HEK293 (cell line): ENCODE measurements around the gene RANBP3L.
A peak's percentile ranks its signal among the peaks of the same experiment; 100 is the strongest.

Experiments used
- CTCF ChIA-PET: fragments of 350-600 bp; formaldehyde crosslinking; extraction: SDS; loops from one replicate; lab custom pipeline; 2021; ENCODE audit warnings: antibody characterized with exemption; lab: Yijun Ruan, JAX
- POLR2A ChIA-PET: fragments of 300-600 bp; formaldehyde crosslinking; extraction: SDS; loops from one replicate; lab custom pipeline; 2020; ENCODE audit warnings: antibody characterized with exemption, inconsistent platforms; lab: Yijun Ruan, JAX
- H3K27ac ChIP-seq: fragments of 200-500 bp; sonication (Bioruptor generic); 2 replicates; pipeline ENCODE4 v1.5.1; 2014; ENCODE audit warnings: low read depth, low read length, control low read depth, inconsistent platforms; ENCODE audit errors: extremely low read depth
- H3K36me3 ChIP-seq, 2 experiments: fragments of 200-500 bp in 1 of 2; sonication (Bioruptor generic) in 1 of 2; 1 replicate in 1 of 2; 2 replicates in 1 of 2; pipeline ENCODE4 v1.5.1; 2014 to 2017; ENCODE audit warnings: inconsistent platforms in 2 of 2, low read length in 2 of 2; ENCODE audit not compliant: control insufficient read depth in 2 of 2, insufficient read depth in 1 of 2
- H3K4me1 ChIP-seq: fragments of 200-500 bp; sonication (Bioruptor generic); 2 replicates; pipeline ENCODE4 v1.5.1; 2014; ENCODE audit warnings: mild to moderate bottlenecking, low read length, inconsistent platforms; ENCODE audit not compliant: control insufficient read depth, insufficient read depth
- H3K4me3 ChIP-seq: 2 replicates; pipeline ENCODE4 v1.5.1; 2011; ENCODE audit warnings: low read depth, mild to moderate bottlenecking, control low read depth, low read length, moderate library complexity
- H3K9me3 ChIP-seq: fragments of 200-500 bp; sonication (Bioruptor generic); 2 replicates; pipeline ENCODE4 v1.5.1; 2014; ENCODE audit warnings: low read depth, low read length, inconsistent platforms; ENCODE audit not compliant: control insufficient read depth, insufficient read depth
- BCL11B ChIP-seq: fragments of 450-650 bp; formaldehyde crosslinking; IDR thresholded peaks from 2 replicates; pipeline ENCODE4 v1.5.1; 2016; ENCODE audit warnings: low read depth, missing biosample characterization, missing genetic modification characterization
- KLF16 ChIP-seq: fragments of 450-650 bp; formaldehyde crosslinking; IDR thresholded peaks from 2 replicates; pipeline ENCODE4 v1.5.1; 2017; ENCODE audit warnings: missing biosample characterization, missing genetic modification characterization
- MZF1 ChIP-seq: fragments of 450-650 bp; formaldehyde crosslinking; IDR thresholded peaks from 2 replicates; pipeline ENCODE4 v1.5.1; 2017; ENCODE audit warnings: missing biosample characterization, missing genetic modification characterization, borderline replicate concordance
- OVOL3 ChIP-seq: fragments of 450-650 bp; formaldehyde crosslinking; IDR thresholded peaks from 2 replicates; pipeline ENCODE4 v1.5.1; 2016; ENCODE audit warnings: missing biosample characterization, missing genetic modification characterization
- PRDM4 ChIP-seq: fragments of 450-650 bp; formaldehyde crosslinking; IDR thresholded peaks from 2 replicates; pipeline ENCODE4 v1.5.1; 2017; ENCODE audit warnings: missing biosample characterization, missing genetic modification characterization
- SALL2 ChIP-seq: fragments of 450-650 bp; formaldehyde crosslinking; IDR thresholded peaks from 2 replicates; pipeline ENCODE4 v1.5.0; 2017; ENCODE audit warnings: missing biosample characterization, mild to moderate bottlenecking, missing genetic modification characterization, borderline replicate concordance
- ZFHX2 ChIP-seq: fragments of 450-650 bp; formaldehyde crosslinking; conservative IDR thresholded peaks from 2 replicates; pipeline ENCODE4 v1.5.1; 2016; ENCODE audit warnings: missing biosample characterization, missing genetic modification characterization
- ZFP37 ChIP-seq: fragments of 450-650 bp; formaldehyde crosslinking; IDR thresholded peaks from 2 replicates; pipeline ENCODE4 v1.5.1; 2016; ENCODE audit warnings: missing biosample characterization, missing genetic modification characterization
- ZNF19 ChIP-seq: fragments of 450-650 bp; formaldehyde crosslinking; IDR thresholded peaks from 2 replicates; pipeline ENCODE4; 2016; ENCODE audit warnings: missing biosample characterization, missing genetic modification characterization, low read depth
- ZNF266 ChIP-seq: fragments of 450-650 bp; formaldehyde crosslinking; IDR thresholded peaks from 2 replicates; pipeline ENCODE4 v1.5.1; 2016; ENCODE audit warnings: missing biosample characterization, missing genetic modification characterization, low read depth
- ZNF274 ChIP-seq, 2 experiments: fragments of 200-500 bp in 1 of 2; fragments of 450-650 bp in 1 of 2; sonication (Bioruptor generic) in 1 of 2; formaldehyde crosslinking in 1 of 2; IDR thresholded peaks; 2 replicates each; pipeline versions ENCODE4 v1.5.1 to v1.6.1; 2014 to 2016; ENCODE audit warnings: borderline replicate concordance in 1 of 2, inconsistent platforms in 1 of 2, low read length in 1 of 2, missing biosample characterization in 1 of 2, missing genetic modification characterization in 1 of 2
- ZNF335 ChIP-seq: fragments of 450-650 bp; formaldehyde crosslinking; conservative IDR thresholded peaks from 2 replicates; pipeline ENCODE4 v1.5.1; 2016; ENCODE audit warnings: missing biosample characterization, missing genetic modification characterization
- ZNF37A ChIP-seq: fragments of 450-650 bp; IDR thresholded peaks from 2 replicates; pipeline ENCODE4 v1.5.1; 2018; ENCODE audit warnings: missing biosample characterization, missing genetic modification characterization
- ZNF404 ChIP-seq: fragments of 450-650 bp; formaldehyde crosslinking; IDR thresholded peaks from 2 replicates; pipeline ENCODE4 v1.5.1; 2017; ENCODE audit warnings: missing biosample characterization, missing genetic modification characterization
- ZNF449 ChIP-seq: fragments of 450-650 bp; formaldehyde crosslinking; IDR thresholded peaks from 2 replicates; pipeline ENCODE4 v1.5.1; 2017; ENCODE audit warnings: missing biosample characterization, mild to moderate bottlenecking, missing genetic modification characterization, moderate library complexity
- ZNF654 ChIP-seq: fragments of 450-650 bp; formaldehyde crosslinking; IDR thresholded peaks from 2 replicates; pipeline ENCODE4 v1.5.1; 2016; ENCODE audit warnings: low read depth, missing biosample characterization, missing genetic modification characterization
- ZNF747 ChIP-seq: fragments of 450-650 bp; formaldehyde crosslinking; IDR thresholded peaks from 2 replicates; pipeline ENCODE4 v1.5.1; 2016; ENCODE audit warnings: missing biosample characterization, missing genetic modification characterization
- ZSCAN5A ChIP-seq: fragments of 450-650 bp; formaldehyde crosslinking; IDR thresholded peaks from 2 replicates; pipeline ENCODE4 v1.5.1; 2016; ENCODE audit warnings: missing biosample characterization, missing genetic modification characterization

Gene RANBP3L

DNA sequence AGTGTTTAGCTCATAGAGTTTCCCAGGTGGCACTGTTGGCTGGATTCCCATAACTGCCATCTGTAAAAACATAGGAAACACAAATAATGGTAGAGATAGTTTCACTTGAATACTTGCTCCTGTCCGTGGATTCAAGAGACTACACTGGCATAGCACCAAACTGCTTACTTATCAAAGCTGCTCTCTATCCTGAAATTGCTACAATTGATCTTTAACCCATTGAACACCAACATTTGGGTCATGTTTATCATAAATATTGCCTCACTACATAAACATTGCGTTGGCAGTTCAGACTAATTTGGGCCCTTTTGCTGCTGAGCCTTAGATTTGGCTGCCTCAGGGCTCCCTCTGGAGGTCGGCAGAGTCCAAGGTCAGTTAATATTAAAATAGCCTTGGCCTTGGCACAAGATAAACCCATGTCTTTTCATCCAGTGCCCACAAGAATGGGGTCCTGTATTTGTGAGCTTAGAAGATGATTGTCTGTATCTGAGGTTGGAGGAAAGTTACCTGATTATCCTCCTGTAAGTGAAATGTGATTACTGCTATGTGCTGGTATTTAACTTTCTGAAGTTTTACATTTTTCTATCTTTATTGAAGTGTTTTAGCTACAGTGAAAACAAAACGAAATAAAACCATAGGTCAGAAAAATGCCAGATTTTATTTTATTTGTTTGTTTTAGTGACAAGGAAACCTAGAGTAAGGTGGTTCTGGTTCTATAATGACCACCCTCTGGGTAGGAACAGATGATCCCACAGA lies 4.0 kb upstream of the RANBP3L start (continued):
- peak; percentile 68; the same call in 1 of the 2 replicates for TF ChIP-seq PRDM4 (tag by site-specific recombination)
- TF ChIP-seq BCL11B (tag by site-specific recombination): no peak
- TF ChIP-seq ZNF19 (tag by site-specific recombination): 0 out of 2 replicates have a peak, but pooled peaks have one; percentile 24
- TF ChIP-seq ZNF37A: no peak
- no peak for TF ChIP-seq ZNF266 (tag by site-specific recombination)
- TF ChIP-seq ZNF274 (IDR thresholded peaks at IDR 0.05; ENCODE audit: low read length): no peak
- no peak for TF ChIP-seq ZNF274 (tag by site-specific recombination; IDR thresholded peaks at IDR 0.05; ENCODE audit: borderline replicate concordance)
- no peak for TF ChIP-seq ZFHX2 (tag by site-specific recombination)
- no peak for TF ChIP-seq ZSCAN5A (tag by site-specific recombination)
- peak; percentile 59 for TF ChIP-seq ZNF335 (tag by site-specific recombination)
- no peak for TF ChIP-seq KLF16
- TF ChIP-seq ZNF654 (tag by site-specific recombination): peak; percentile 89
- peak; percentile 80; the same call in 1 of the 2 replicates for TF ChIP-seq OVOL3 (tag by site-specific recombination)
- TF ChIP-seq ZFP37 (tag by site-specific recombination): no peak

- Histone ChIP-seq H3K4me1 (peaks cover 30% of the 10 kb centered on the region), H3K4me3 (no peak overlapping the region), H3K36me3 (no peaks in the 10 kb centered on the region)
- POLR2A ChIA-PET: no interaction called here
- CTCF ChIA-PET: interaction anchor here (0.6 to 4.2 kb wide), 18 partner anchors 9 to 392 kb away, joined by 3 to 48 read pairs (median 5); partner anchors contain the start of gene NADK2
- TF ChIP-seq ZNF404 (tag by site-specific recombination) (no peak), SALL2 (tag by site-specific recombination) (no peak), MZF1 (peak; percentile 21; the same call in 1 of the 2 replicates), ZNF747 (tag by site-specific recombination) (no peak), ZNF449 (tag by site-specific recombination) (no peak)
- TF ChIP-seq, all 188 proteins: peak for 1
- H3K27ac ChIP-seq: no peak overlapping the region
- H3K9me3 ChIP-seq: no peaks in the 10 kb centered on the region
Measured at GRCh38 chr5:36304095-36304805, 2.5 kb upstream of the RANBP3L start.
